GM12878 (cell line): Measurements from ENCODE around the gene RMND1. TPM values are rescaled to one million over a fixed set of nuclear protein-coding genes. Genes with fewer than 3 reads are reported as not detected.

Experiments used
- ATAC-seq: fragments of 200-7000 bp; cut with Tn5 transposase; 3 replicates; pipeline ENCODE4 v1.9.1; 2020; ENCODE audit warnings: mild to moderate bottlenecking, moderate library complexity
- BruUV-seq: library from RNA; stranded (reverse); fragments of 400-500 nt; replicated peaks from 2 replicates; lab custom pipeline; 2021; lab: Mats Ljungman, UMichigan
- CTCF ChIA-PET: fragments of 300-600 bp; sonication (Branson Sonifier 250); formaldehyde crosslinking; extraction: SDS; loops from one replicate; lab custom pipeline; 2021; ENCODE audit warnings: inconsistent platforms; lab: Yijun Ruan, JAX
- POLR2A ChIA-PET: fragments of 350-600 bp; formaldehyde crosslinking; extraction: SDS; loops from one replicate; lab custom pipeline; 2021; ENCODE audit warnings: inconsistent platforms; lab: Charles Lee
- RAD21 ChIA-PET: fragments of 300-600 bp; sonication (Branson Sonifier 250); formaldehyde crosslinking; loops from one replicate; lab custom pipeline; 2023; ENCODE audit warnings: antibody characterized with exemption; ENCODE audit not compliant: unreplicated experiment; lab: Charles Lee
- SMC1A ChIA-PET: fragments of 300-600 bp; sonication (Branson Sonifier 250); formaldehyde crosslinking; loops from one replicate; lab custom pipeline; 2023; ENCODE audit not compliant: unreplicated experiment, uncharacterized antibody; lab: Charles Lee
- DNase-seq: peaks from one replicate; pipeline ENCODE4 v3.0.0-alpha.2; 2011; ENCODE audit warnings: low read depth, low spot score
- FAIRE-seq: peaks from 3 replicates; lab custom pipeline; 2011; peaks lifted over from hg19 to GRCh38; lab: Jason Lieb, UNC
- H2AFZ ChIP-seq: 2 replicates; pipeline ENCODE4 v1.6.0; 2011; ENCODE audit warnings: low read depth, low read length, control low read depth; ENCODE audit not compliant: control insufficient read depth
- H3K27ac ChIP-seq: 2 replicates; pipeline ENCODE4 v1.5.1; 2011; ENCODE audit warnings: control low read depth; ENCODE audit not compliant: control insufficient read depth, insufficient read depth
- H3K27me3 ChIP-seq, 2 experiments: replicated peaks in 1 of 2; 2 replicates each; pipeline versions ENCODE4 v1.6.0 to v1.6.1; 2011; ENCODE audit warnings: low read length in 1 of 2; ENCODE audit not compliant: control insufficient read depth in 2 of 2, insufficient read depth in 2 of 2
- H3K36me3 ChIP-seq, 2 experiments: 2 replicates each; pipeline ENCODE4 v1.5.1; 2011; ENCODE audit warnings: low read length in 1 of 2; ENCODE audit not compliant: control insufficient read depth in 2 of 2, insufficient read depth in 2 of 2
- H3K4me1 ChIP-seq: 2 replicates; pipeline ENCODE4 v1.6.1; 2011; ENCODE audit warnings: mild to moderate bottlenecking, low read length, moderate library complexity, mixed read lengths; ENCODE audit not compliant: control insufficient read depth, insufficient read depth
- H3K4me2 ChIP-seq: 2 replicates; pipeline ENCODE4 v1.6.0; 2011; ENCODE audit warnings: control low read depth; ENCODE audit not compliant: control insufficient read depth, insufficient read depth
- H3K4me3 ChIP-seq: fragments of 200-600 bp; sonication (generic); 2 replicates; pipeline ENCODE4 v1.5.1; 2016
- H3K79me2 ChIP-seq: 2 replicates; pipeline ENCODE4 v1.6.0; 2011; ENCODE audit warnings: low read length; ENCODE audit not compliant: control insufficient read depth, insufficient read depth
- H3K9ac ChIP-seq: 2 replicates; pipeline ENCODE4 v1.8.0; 2011; ENCODE audit warnings: low read length, control low read depth, mixed read lengths; ENCODE audit not compliant: control insufficient read depth, insufficient read depth
- H3K9me3 ChIP-seq: replicated peaks from 3 replicates; pipeline ENCODE4 v1.5.1; 2011; ENCODE audit warnings: mild to moderate bottlenecking, low read length; ENCODE audit not compliant: control insufficient read depth, insufficient read depth
- H4K20me1 ChIP-seq: 2 replicates; pipeline ENCODE4 v1.6.0; 2011; ENCODE audit not compliant: control insufficient read depth, insufficient read depth
- CBX5 ChIP-seq: sonication (generic); IDR thresholded peaks from 2 replicates; pipeline ENCODE4 v1.6.1; 2016; ENCODE audit warnings: low read depth, moderate library complexity, mild to moderate bottlenecking, inconsistent platforms
- EGR1 ChIP-seq, 2 experiments: IDR thresholded peaks; 1 replicate in 1 of 2; 2 replicates in 1 of 2; pipeline ENCODE4 v1.6.1; 2011 to 2012; ENCODE audit warnings: low read depth in 2 of 2, low read length in 2 of 2, borderline replicate concordance in 1 of 2, mild to moderate bottlenecking in 1 of 2, moderate library complexity in 1 of 2
- IRF4 ChIP-seq: IDR thresholded peaks from 2 replicates; pipeline ENCODE4 v1.6.1; 2011; ENCODE audit warnings: low read depth, low read length
- MXI1 ChIP-seq: fragments of 150-350 bp; IDR thresholded peaks from 2 replicates; pipeline ENCODE4 v1.6.1; 2011; ENCODE audit warnings: low read depth, mild to moderate bottlenecking, inconsistent platforms, low read length, improper control_type of control experiment
- NFXL1 ChIP-seq: fragments of 450-650 bp; IDR thresholded peaks from 2 replicates; pipeline ENCODE4 v1.6.1; 2017; ENCODE audit warnings: antibody characterized with exemption, mild to moderate bottlenecking, borderline replicate concordance
- NKRF ChIP-seq: fragments of 450-650 bp; conservative IDR thresholded peaks from 2 replicates; pipeline ENCODE4 v1.6.1; 2017; ENCODE audit warnings: mild to moderate bottlenecking, moderate library complexity
- POLR2AphosphoS5 ChIP-seq: IDR thresholded peaks from 2 replicates; pipeline ENCODE4 v1.6.1; 2011; ENCODE audit warnings: mild to moderate bottlenecking, low read length, inconsistent platforms
- RAD51 ChIP-seq: fragments of 450-650 bp; IDR thresholded peaks from 2 replicates; pipeline ENCODE4 v1.6.1; 2016; ENCODE audit warnings: moderate library complexity, mild to moderate bottlenecking, inconsistent platforms
- REST ChIP-seq: IDR thresholded peaks from 2 replicates; pipeline ENCODE4 v1.6.1; 2012; ENCODE audit warnings: mild to moderate bottlenecking, low read depth, low read length
- ZBED1 ChIP-seq: IDR thresholded peaks from 2 replicates; pipeline ENCODE4 v1.6.1; 2016; ENCODE audit warnings: borderline replicate concordance
- ZNF622 ChIP-seq: fragments of 450-650 bp; IDR thresholded peaks from 2 replicates; pipeline ENCODE4 v1.6.1; 2017; ENCODE audit warnings: mild to moderate bottlenecking, inconsistent platforms
- WGBS: methylation state at CpG from one replicate; pipeline ENCODE4 v1.1.6; 2016; ENCODE audit warnings: low lambda C conversion rate; ENCODE audit not compliant: insufficient replicate concordance, insufficient coverage; ENCODE audit errors: missing lambda C conversion rate; 5-methylcytosine and 5-hydroxymethylcytosine counted together
- in situ Hi-C: fragments of 300-500 bp; cut with MboI; formaldehyde crosslinking; loops from 9 replicates; pipeline ENCODE4 v1.14.3; 2018; ENCODE audit warnings: mixed read lengths
- intact Hi-C: fragments of 100-400 bp; cut with micrococcal nuclease; formaldehyde crosslinking; loops from one replicate; pipeline ENCODE4 v1.14.2; 2022; ENCODE audit not compliant: unreplicated experiment
- polyA plus RNA-seq, 11 experiments: library from polyadenylated mRNA; depleted of rRNA in 4 of 11; unstranded in 6 of 11; stranded (reverse) in 5 of 11; fragments of >200 nt; fragmentation: Nextera tagmentation in 4 of 11; fragmentation: Illumina TruSeq in 1 of 11; extraction: Ambion mirVana in 4 of 11; extraction: Trizol in 1 of 11; gene quantifications; 1 replicate in 1 of 11; 2 replicates in 10 of 11; pipeline versions ENCODE4 v1.2.1 to v1.2.3, GENCODE V29; 2011 to 2016; ENCODE audit warnings: inconsistent platforms in 2 of 11, missing spikeins in 2 of 11, low read depth in 1 of 11
- total RNA-seq, 4 experiments: library from RNA; depleted of rRNA in 3 of 4; stranded (reverse); fragments of >200 nt in 3 of 4; fragmentation: Illumina TruSeq in 1 of 4; extraction: Trizol in 1 of 4; gene quantifications; 2 replicates each; pipeline versions ENCODE4 v1.2.1 to v1.2.3, GENCODE V29; 2013 to 2021

The RMND1 gene
- total and polyA plus RNA-seq, 10 of the 15 experiments (the other 5 are each of a cell fraction or from before 2014, with no cell fraction given) = 15.9 to 34.5 (median 21.4) TPM

GRCh38 chr6:151408858-151409257 is 43.1 kb downstream of the RMND1 start:
- no TSS peak for BruUV-seq
- H3K4me1 ChIP-seq = peaks cover 6% of the 10 kb centered on the region
- WGBS = 67% methylated on average over 2 of the region's 2 CpGs
- in situ Hi-C loops = no loop called here
- RAD21 ChIA-PET = no interaction called here
- peaks cover 2% of the 10 kb centered on the region; the same call in 1 of the 3 replicates for H3K9me3 ChIP-seq
- H3K4me2 ChIP-seq = peak overlapping the region; percentile 54
- no peaks in the 10 kb centered on the region for H4K20me1 ChIP-seq
- POLR2A ChIA-PET = interaction anchor here (0.6 kb wide), 1 partner anchor 16 kb away, joined by 3 read pairs; no protein-coding TSS in a partner anchor
- H3K27me3 ChIP-seq = no peaks in the 10 kb centered on the region
- H3K4me3 ChIP-seq = no peak overlapping the region
- H3K27ac ChIP-seq = no peak overlapping the region; the same call in 1 of the 2 replicates
- DNase-seq (no peak), ATAC-seq (no peak; the same call in 2 of the 3 replicates), FAIRE-seq (no peak)
- H3K36me3 ChIP-seq = peaks cover 3 to 28% of the 10 kb centered on the region in 2 experiments; a peak in 3 of 4 replicates
- intact Hi-C loops = no loop called here
- TF ChIP-seq IRF4 (no peak), ZNF622 (no peak), NFXL1 (no peak), CBX5 (no peak), ZBED1 (no peak), POLR2AphosphoS5 (no peak), RAD51 (no peak), MXI1 (no peak), REST (no peak), NKRF (no peak), EGR1 (IDR thresholded peaks at IDR 0.05; ENCODE audit: borderline replicate concordance in 1 of 2, low read depth in 2 of 2, low read length in 2 of 2) (no peak)
- H2AFZ ChIP-seq = no peak overlapping the region
- SMC1A ChIA-PET = no interaction called here
- H3K79me2 ChIP-seq = no peaks in the 10 kb centered on the region; the same call in 1 of the 2 replicates
- CTCF ChIA-PET = interaction anchor here (0.6 to 6.7 kb wide), 2 partner anchors 31 to 1804 kb away, joined by 3 to 76 read pairs; no protein-coding TSS in a partner anchor
- H3K9ac ChIP-seq = no peak overlapping the region
